Activated B cell treated with CpG ODN at 0.5 μM for 24 hours (primary cell): ENCODE measurements around the gene INHBC. TPM values are rescaled to one million over a fixed set of nuclear protein-coding genes. Genes with fewer than 3 reads are reported as not detected.

ENCODE experiments used
- ATAC-seq: fragments of 200-7000 bp; cut with Tn5 transposase; one replicate; pipeline ENCODE4 v1.10.0; 2021; ENCODE audit warnings: low read depth, mild to moderate bottlenecking, moderate library complexity
- CTCF ChIA-PET: fragments of 350-600 bp; sonication (Branson Sonifier 250); formaldehyde crosslinking; loops from one replicate; lab custom pipeline; 2021; ENCODE audit warnings: antibody characterized with exemption; lab: Charles Lee
- POLR2A ChIA-PET: fragments of 350-600 bp; sonication (Branson Sonifier 250); formaldehyde crosslinking; loops from one replicate; lab custom pipeline; 2021; ENCODE audit warnings: antibody characterized with exemption; lab: Charles Lee
- DNase-seq: peaks from one replicate; pipeline ENCODE4 v3.0.0; 2022
- H3K27ac Mint-ChIP-seq: one replicate; pipeline ENCODE4 v1.8.0; 2020; ENCODE audit warnings: mixed read lengths
- H3K27me3 Mint-ChIP-seq: one replicate; pipeline ENCODE4 v1.8.0; 2021; ENCODE audit warnings: mixed read lengths
- H3K36me3 Mint-ChIP-seq: one replicate; pipeline ENCODE4 v1.8.0; 2021; ENCODE audit warnings: low read depth, mixed read lengths
- H3K4me1 Mint-ChIP-seq: one replicate; pipeline ENCODE4 v1.8.0; 2021; ENCODE audit warnings: mixed read lengths
- H3K4me3 Mint-ChIP-seq: one replicate; pipeline ENCODE4 v1.8.0; 2020; ENCODE audit warnings: mild to moderate bottlenecking, mixed read lengths
- H3K9me3 Mint-ChIP-seq: one replicate; pipeline ENCODE4 v1.8.0; 2020; ENCODE audit warnings: mixed read lengths
- intact Hi-C: fragments of 100-400 bp; cut with micrococcal nuclease; formaldehyde crosslinking; loops from one replicate; pipeline ENCODE4 v1.15.1; 2024
- total RNA-seq: library from RNA; stranded (reverse); gene quantifications from 2 replicates; pipeline ENCODE4 v1.2.3, GENCODE V29; 2022
- TF ChIP-seq, protein P1 (sequence below): fragments of 200-600 bp; IDR thresholded peaks from one replicate; pipeline ENCODE4 v1.8.0; 2022; ENCODE audit warnings: antibody characterized with exemption, mild to moderate bottlenecking

Gene INHBC
- total RNA-seq, 1 donor from 2014 or later, result not detected

DNA sequence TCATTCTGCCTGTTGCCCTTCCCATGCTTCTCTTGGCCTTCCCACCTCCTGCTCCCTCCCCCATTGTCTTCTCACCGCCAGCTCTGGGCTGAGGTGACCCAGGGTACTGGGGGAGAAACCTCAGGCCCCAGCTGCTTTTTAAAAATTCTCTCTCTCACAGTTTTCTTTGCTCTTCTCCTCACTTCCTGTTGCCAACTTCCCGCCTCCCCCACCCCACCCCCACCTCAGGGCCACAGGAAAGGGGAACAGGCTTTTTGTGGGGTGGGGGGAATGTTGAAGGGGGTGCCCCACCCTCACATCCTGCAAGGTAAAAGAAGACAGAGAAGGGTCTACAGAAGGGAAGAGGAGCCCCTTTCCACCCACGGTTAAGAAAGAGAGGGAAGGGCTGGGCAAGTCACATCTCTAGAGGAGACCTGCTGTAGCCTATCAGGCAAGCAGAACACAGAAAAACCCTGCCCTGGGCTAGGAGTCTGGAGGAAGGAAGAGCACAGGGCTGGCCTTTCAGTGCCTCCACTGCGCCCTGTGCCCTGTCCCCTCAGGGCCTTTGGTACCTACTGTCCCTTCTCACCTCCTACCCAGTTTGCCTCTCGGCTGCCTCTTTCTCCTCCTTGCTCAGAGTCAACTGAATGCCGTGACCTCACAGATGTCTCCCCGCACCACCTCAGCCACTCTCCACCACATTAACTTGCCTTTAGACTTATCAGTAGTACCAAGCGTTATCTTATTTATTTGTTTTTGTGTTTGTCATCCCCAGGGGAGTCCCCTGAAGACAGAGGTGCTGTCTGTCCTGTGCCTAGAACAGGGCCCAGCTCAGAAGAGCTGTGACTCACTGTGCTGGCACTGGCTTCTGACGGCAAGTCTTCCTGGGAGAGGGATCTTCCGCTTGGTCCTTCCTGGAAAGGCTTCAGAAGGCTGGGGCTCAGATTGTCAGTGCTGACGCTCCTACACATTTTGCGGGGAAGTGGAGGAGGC lies 43.4 kb downstream of the INHBC start:
- peak overlapping the region; percentile 93 for H3K4me3 Mint-ChIP-seq
- DNase-seq (peak; percentile 43), ATAC-seq (peak; percentile 53)
- CTCF ChIA-PET, result interaction anchor here (0.6 to 7.3 kb wide), 5 partner anchors 8 to 838 kb away, joined by 3 to 74 read pairs (median 3); partner anchors contain the start of gene GLI1
- peak overlapping the region; percentile 100 for H3K27ac Mint-ChIP-seq
- intact Hi-C loops, result loop anchor here (1.0 to 5.0 kb wide), 3 partner anchors 16 to 369 kb away; partner anchors contain the start of genes CDK4 and CTDSP2
- no peaks in the 10 kb centered on the region for H3K27me3 Mint-ChIP-seq
- H3K36me3 Mint-ChIP-seq, result peaks cover 16% of the 10 kb centered on the region
- H3K4me1 Mint-ChIP-seq, result peaks cover 82% of the 10 kb centered on the region
- POLR2A ChIA-PET, result interaction anchor here (0.6 to 8.3 kb wide), 20 partner anchors 9 to 1471 kb away, joined by 3 to 133 read pairs (median 4); partner anchors contain the start of genes DCTN2, DDIT3, GLI1 and INHBE
- H3K9me3 Mint-ChIP-seq, result no peaks in the 10 kb centered on the region
- TF ChIP-seq, protein P1, sequence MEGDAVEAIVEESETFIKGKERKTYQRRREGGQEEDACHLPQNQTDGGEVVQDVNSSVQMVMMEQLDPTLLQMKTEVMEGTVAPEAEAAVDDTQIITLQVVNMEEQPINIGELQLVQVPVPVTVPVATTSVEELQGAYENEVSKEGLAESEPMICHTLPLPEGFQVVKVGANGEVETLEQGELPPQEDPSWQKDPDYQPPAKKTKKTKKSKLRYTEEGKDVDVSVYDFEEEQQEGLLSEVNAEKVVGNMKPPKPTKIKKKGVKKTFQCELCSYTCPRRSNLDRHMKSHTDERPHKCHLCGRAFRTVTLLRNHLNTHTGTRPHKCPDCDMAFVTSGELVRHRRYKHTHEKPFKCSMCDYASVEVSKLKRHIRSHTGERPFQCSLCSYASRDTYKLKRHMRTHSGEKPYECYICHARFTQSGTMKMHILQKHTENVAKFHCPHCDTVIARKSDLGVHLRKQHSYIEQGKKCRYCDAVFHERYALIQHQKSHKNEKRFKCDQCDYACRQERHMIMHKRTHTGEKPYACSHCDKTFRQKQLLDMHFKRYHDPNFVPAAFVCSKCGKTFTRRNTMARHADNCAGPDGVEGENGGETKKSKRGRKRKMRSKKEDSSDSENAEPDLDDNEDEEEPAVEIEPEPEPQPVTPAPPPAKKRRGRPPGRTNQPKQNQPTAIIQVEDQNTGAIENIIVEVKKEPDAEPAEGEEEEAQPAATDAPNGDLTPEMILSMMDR, result no peak

DNA sequence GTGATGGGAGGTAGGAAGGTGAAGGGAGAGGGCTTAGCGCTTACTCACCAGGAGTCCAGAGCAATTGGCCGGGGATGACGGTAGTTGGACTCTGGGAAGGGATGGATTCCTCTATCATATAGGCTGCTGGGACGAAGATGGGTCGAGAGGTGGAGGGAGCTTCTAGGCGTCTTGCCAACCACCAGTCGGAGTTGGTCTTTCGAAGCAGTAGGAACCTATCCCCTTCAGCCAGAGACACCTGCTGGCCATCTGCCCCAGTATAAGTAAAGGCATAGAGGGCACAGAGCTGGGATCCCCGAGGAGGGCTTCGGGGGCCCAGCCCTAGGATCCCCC lies 44.4 kb downstream of the INHBC start:
- TF ChIP-seq, protein P1, result no peak
- CTCF ChIA-PET, result interaction anchor here (0.7 to 7.3 kb wide), 3 partner anchors 18 to 282 kb away, joined by 3 to 74 read pairs (median 3); partner anchors contain the start of gene GLI1
- ATAC-seq (no peak), DNase-seq (no peak)
- no peaks in the 10 kb centered on the region for H3K27me3 Mint-ChIP-seq
- intact Hi-C loops, result loop anchor here (1.0 to 5.0 kb wide), 4 partner anchors 8 to 368 kb away; partner anchors contain the start of genes CDK4, CTDSP2 and DDIT3
- peak overlapping the region; percentile 100 for H3K27ac Mint-ChIP-seq
- no peaks in the 10 kb centered on the region for H3K9me3 Mint-ChIP-seq
- peak overlapping the region; percentile 93 for H3K4me3 Mint-ChIP-seq
- H3K36me3 Mint-ChIP-seq, result peaks cover 10% of the 10 kb centered on the region
- peaks cover 83% of the 10 kb centered on the region for H3K4me1 Mint-ChIP-seq
- POLR2A ChIA-PET, result interaction anchor here (0.6 to 8.3 kb wide), 4 partner anchors 18 to 1472 kb away, joined by 3 to 133 read pairs (median 4); partner anchors contain the start of genes GLI1 and STAT6

- TF ChIP-seq, protein P1, result no peak
- Mint-ChIP-seq H3K9me3 (no peaks in the 10 kb centered on the region), H3K36me3 (peaks cover 5% of the 10 kb centered on the region), H3K27me3 (no peaks in the 10 kb centered on the region), H3K4me3 (peak within 1 kb of the TSS; percentile 93), H3K27ac (peak within 1 kb of the TSS; percentile 100), H3K4me1 (peaks cover 77% of the 10 kb centered on the region)
- ChIA-PET CTCF (interaction anchor here (0.7 to 7.3 kb wide), 3 partner anchors 19 to 281 kb away, joined by 3 to 74 read pairs (median 3); partner anchors contain the start of gene GLI1), POLR2A (interaction anchor here (0.6 to 8.3 kb wide), 13 partner anchors 9 to 1650 kb away, joined by 3 to 133 read pairs (median 5); partner anchors contain the start of genes DCTN2, DDIT3, DNAJC14 and GLI1)
- intact Hi-C loops, result loop anchor here (1.0 to 5.0 kb wide), 5 partner anchors 8 to 368 kb away; partner anchors contain the start of genes CDK4, CTDSP2, DDIT3 and R3HDM2
- DNase-seq (peak; percentile 48), ATAC-seq (peak; percentile 51)
Measured at GRCh38 chr12:57479376-57480115, 45.0 kb downstream of the INHBC start, which contains the start of gene ARHGAP9. ARHGAP9 (minus strand) TSS chr12:57479866; CDS start chr12:57479406, 460 bp downstream.

GRCh38 chr12:57481671-57482070 lies 47.1 kb downstream of the INHBC start:
- H3K27ac Mint-ChIP-seq, result peak overlapping the region; percentile 100
- CTCF ChIA-PET, result interaction anchor here (0.7 to 1.7 kb wide), 2 partner anchors 29 to 190 kb away, joined by 3 to 5 read pairs; no protein-coding TSS in a partner anchor
- no peak overlapping the region for H3K4me3 Mint-ChIP-seq
- POLR2A ChIA-PET, result interaction anchor here (1.0 to 8.3 kb wide), 2 partner anchors 20 to 35 kb away, joined by 3 to 133 read pairs; partner anchors contain the start of gene GLI1
- intact Hi-C loops, result loop anchor here (2.0 kb wide), 1 partner anchor 51 kb away; the partner anchor contains the start of gene R3HDM2
- ATAC-seq (no peak), DNase-seq (no peak)
- no peaks in the 10 kb centered on the region for H3K27me3 Mint-ChIP-seq
- TF ChIP-seq, protein P1, result no peak
- no peaks in the 10 kb centered on the region for H3K9me3 Mint-ChIP-seq
- H3K36me3 Mint-ChIP-seq, result no peaks in the 10 kb centered on the region
- H3K4me1 Mint-ChIP-seq, result peaks cover 62% of the 10 kb centered on the region
